Spleen (tissue), 11 donors: ENCODE data around the gene STARD13. TPM values are rescaled to one million over a fixed set of nuclear protein-coding genes. Genes with fewer than 3 reads are reported as not detected.

Source experiments
- DNase-seq: peaks from one replicate; pipeline ENCODE4 v3.0.0-alpha.2; 2020
- H3K27ac ChIP-seq, 8 donors: fragments of 200-600 bp; sonication (generic) in 7 of 8; 1 replicate in 4 of 8; 2 replicates in 4 of 8; pipeline versions ENCODE4 v1.5.0 to v1.8.0; 2016 to 2021; ENCODE audit warnings: inconsistent platforms in 4 of 8, mild to moderate bottlenecking in 4 of 8, moderate library complexity in 1 of 8
- H3K27me3 ChIP-seq, 7 donors: fragments of 200-600 bp; sonication (generic) in 6 of 7; replicated peaks in 1 of 7; 1 replicate in 4 of 7; 2 replicates in 3 of 7; pipeline versions ENCODE4 v1.5.0 to v1.8.0; 2016 to 2021; ENCODE audit warnings: inconsistent platforms in 3 of 7, mild to moderate bottlenecking in 1 of 7
- H3K36me3 ChIP-seq, 6 donors: fragments of 200-600 bp; sonication (generic) in 5 of 6; 1 replicate in 4 of 6; 2 replicates in 2 of 6; pipeline versions ENCODE4 v1.5.0 to v1.8.0; 2016 to 2021; ENCODE audit warnings: inconsistent platforms in 2 of 6
- H3K4me1 ChIP-seq, 6 donors: fragments of 200-600 bp; sonication (generic) in 5 of 6; 1 replicate in 3 of 6; 2 replicates in 3 of 6; pipeline versions ENCODE4 v1.5.0 to v1.8.0; 2016 to 2021; ENCODE audit warnings: inconsistent platforms in 3 of 6
- H3K4me3 ChIP-seq, 8 donors: fragments of 200-600 bp; sonication (generic) in 7 of 8; 1 replicate in 4 of 8; 2 replicates in 4 of 8; pipeline versions ENCODE4 v1.5.0 to v1.8.0; 2016 to 2021; ENCODE audit warnings: inconsistent platforms in 4 of 8, mild to moderate bottlenecking in 4 of 8, moderate library complexity in 2 of 8
- H3K9me3 ChIP-seq, 8 donors: fragments of 200-600 bp; sonication (generic) in 7 of 8; 1 replicate in 4 of 8; 2 replicates in 4 of 8; pipeline versions ENCODE4 v1.5.0 to v1.8.0; 2016 to 2021; ENCODE audit warnings: inconsistent platforms in 4 of 8
- POLR2A ChIP-seq, 3 donors: fragments of 450-650 bp; IDR thresholded peaks; one replicate each; pipeline ENCODE4 v1.5.1; 2017; ENCODE audit warnings: antibody characterized with exemption in 3 of 3, mild to moderate bottlenecking in 1 of 3
- POLR2AphosphoS5 ChIP-seq, 3 donors: sonication (generic); formaldehyde crosslinking; IDR thresholded peaks; one replicate each; pipeline ENCODE4 v1.5.1; 2017; ENCODE audit warnings: antibody characterized with exemption in 3 of 3
- WGBS, 5 donors: extraction: QIAGEN DNeasy Blood & Tissue Kit in 3 of 5; methylation state at CpG; one replicate each; pipeline versions ENCODE4 v1.1.5 to v1.1.7; 2013 to 2018; 5-methylcytosine and 5-hydroxymethylcytosine counted together
- intact Hi-C: fragments of 100-400 bp; cut with DNase I; formaldehyde crosslinking; loops from one replicate; pipeline ENCODE4 v1.15.0; 2023; ENCODE audit warnings: low total_unique reads
- polyA plus RNA-seq, 3 donors: library from polyadenylated mRNA; stranded (reverse); fragments of 200-250 nt; gene quantifications; one replicate each; pipeline ENCODE4 v1.2.1, GENCODE V29; 2013
- total RNA-seq, 7 donors: library from RNA; depleted of rRNA in 3 of 7; stranded (reverse); fragments of >200 nt in 3 of 7; fragmentation: NEBNext Ultra II Directional in 4 of 7; extraction: Animal tissue kit (Norgen Biotek cat#: 25700) in 4 of 7; gene quantifications; one replicate each; pipeline versions ENCODE4 v1.1.0 to v1.2.1, GENCODE V29; 2016 to 2021
- TF ChIP-seq, protein P1 (sequence below), 11 experiments: fragments of 200-600 bp in 7 of 11; fragments of 450-650 bp in 4 of 11; sonication (generic) in 4 of 11; IDR thresholded peaks in 8 of 11; conservative IDR thresholded peaks in 3 of 11; 1 replicate in 7 of 11; 2 replicates in 4 of 11; pipeline versions ENCODE4 v1.4.0 to v1.8.0; 2016 to 2021; ENCODE audit warnings: antibody characterized with exemption in 11 of 11, inconsistent platforms in 4 of 11, mild to moderate bottlenecking in 1 of 11
- donor health status: healthy with polysubstance abuse.
- donor health status: DM: no; HTN: no; CAD: no; lungs with moderate emphysema.
- donor health status: DM: no; HTN: no; CAD: no.
- donor health status: Bipolar disorder and iron deficiency.
- donor health status: healthy.
- donor health status: DM: no; HTN: no; CAD: no.
- donor health status: DM: yes; HTN: yes; CAD: no.

STARD13 gene
- total and polyA plus RNA-seq, 10 donors = 1.4 to 58.1 (median 26.7) TPM

DNA sequence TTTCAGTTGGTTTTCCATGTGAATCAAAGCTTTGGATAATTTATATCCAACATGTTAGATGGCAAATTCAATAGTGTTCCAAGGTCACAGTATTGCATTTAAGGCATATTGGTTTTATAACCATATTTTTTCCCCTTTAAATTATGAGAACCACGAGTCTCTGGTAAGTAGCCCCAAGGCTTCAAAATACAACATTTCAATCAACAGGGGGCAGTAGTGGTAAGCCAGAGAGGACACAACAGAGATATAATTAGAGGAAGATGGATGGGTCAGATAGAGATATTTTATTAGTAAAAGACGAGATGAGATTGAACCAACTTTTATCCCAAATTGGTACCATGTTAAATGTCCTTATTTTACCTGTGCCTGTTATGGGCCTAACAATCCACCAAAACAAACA, 216.2 kb downstream of the STARD13 start:
- intact Hi-C loops = no loop called here
- no peaks in the 10 kb centered on the region for H3K27me3 ChIP-seq
- TF ChIP-seq, protein P1, sequence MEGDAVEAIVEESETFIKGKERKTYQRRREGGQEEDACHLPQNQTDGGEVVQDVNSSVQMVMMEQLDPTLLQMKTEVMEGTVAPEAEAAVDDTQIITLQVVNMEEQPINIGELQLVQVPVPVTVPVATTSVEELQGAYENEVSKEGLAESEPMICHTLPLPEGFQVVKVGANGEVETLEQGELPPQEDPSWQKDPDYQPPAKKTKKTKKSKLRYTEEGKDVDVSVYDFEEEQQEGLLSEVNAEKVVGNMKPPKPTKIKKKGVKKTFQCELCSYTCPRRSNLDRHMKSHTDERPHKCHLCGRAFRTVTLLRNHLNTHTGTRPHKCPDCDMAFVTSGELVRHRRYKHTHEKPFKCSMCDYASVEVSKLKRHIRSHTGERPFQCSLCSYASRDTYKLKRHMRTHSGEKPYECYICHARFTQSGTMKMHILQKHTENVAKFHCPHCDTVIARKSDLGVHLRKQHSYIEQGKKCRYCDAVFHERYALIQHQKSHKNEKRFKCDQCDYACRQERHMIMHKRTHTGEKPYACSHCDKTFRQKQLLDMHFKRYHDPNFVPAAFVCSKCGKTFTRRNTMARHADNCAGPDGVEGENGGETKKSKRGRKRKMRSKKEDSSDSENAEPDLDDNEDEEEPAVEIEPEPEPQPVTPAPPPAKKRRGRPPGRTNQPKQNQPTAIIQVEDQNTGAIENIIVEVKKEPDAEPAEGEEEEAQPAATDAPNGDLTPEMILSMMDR (IDR thresholded peaks at IDR 0.05 in 8 of 11, conservative IDR thresholded peaks at IDR 0.05 in 3 of 11) = no peak
- TF ChIP-seq POLR2A (IDR thresholded peaks at IDR 0.05) = no peak
- no peak for TF ChIP-seq POLR2AphosphoS5 (IDR thresholded peaks at IDR 0.05)
- peaks cover 0 to 3% (median 0%) of the 10 kb centered on the region in 6 donors for H3K36me3 ChIP-seq
- H3K4me3 ChIP-seq = no peak overlapping the region
- no peaks in the 10 kb centered on the region for H3K4me1 ChIP-seq
- no peak overlapping the region for H3K27ac ChIP-seq
- WGBS, 5 donors = 74 to 90% (median 88%) methylated on average over 2 of the region's 2 CpGs
- H3K9me3 ChIP-seq = no peaks in the 10 kb centered on the region
- no peak for DNase-seq

DNA sequence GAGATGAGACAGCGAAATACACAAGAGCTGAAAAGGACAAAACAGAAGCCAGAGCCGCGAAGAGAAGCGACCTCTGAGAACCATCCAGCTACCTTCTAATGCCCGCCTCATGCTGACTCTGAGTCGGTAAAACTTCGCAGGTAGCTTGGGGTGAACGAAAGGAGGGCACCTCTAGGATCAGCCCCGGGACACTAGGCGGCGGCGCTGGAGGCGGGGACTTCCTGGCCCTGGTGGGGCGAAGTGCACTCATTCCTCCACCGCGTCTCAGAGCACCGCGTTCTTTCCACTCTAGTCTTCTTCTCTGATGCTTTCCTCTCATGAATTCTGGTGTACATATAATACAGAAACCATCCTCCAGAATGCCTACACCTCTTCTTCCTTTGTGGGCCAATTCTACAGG, 219.2 kb downstream of the STARD13 start:
- H3K36me3 ChIP-seq = peaks cover 0 to 3% (median 0%) of the 10 kb centered on the region in 6 donors
- WGBS, 5 donors = 95 to 98% (median 97%) methylated on average over 18 of the region's 18 CpGs
- intact Hi-C loops = no loop called here
- H3K4me3 ChIP-seq = no peak overlapping the region
- H3K27ac ChIP-seq = no peak overlapping the region
- H3K27me3 ChIP-seq = no peaks in the 10 kb centered on the region
- no peak for TF ChIP-seq POLR2A (IDR thresholded peaks at IDR 0.05)
- TF ChIP-seq, protein P1 (IDR thresholded peaks at IDR 0.05 in 8 of 11, conservative IDR thresholded peaks at IDR 0.05 in 3 of 11) = no peak
- TF ChIP-seq POLR2AphosphoS5 (IDR thresholded peaks at IDR 0.05) = no peak
- no peak for DNase-seq
- H3K4me1 ChIP-seq = no peaks in the 10 kb centered on the region
- H3K9me3 ChIP-seq = no peaks in the 10 kb centered on the region

DNA sequence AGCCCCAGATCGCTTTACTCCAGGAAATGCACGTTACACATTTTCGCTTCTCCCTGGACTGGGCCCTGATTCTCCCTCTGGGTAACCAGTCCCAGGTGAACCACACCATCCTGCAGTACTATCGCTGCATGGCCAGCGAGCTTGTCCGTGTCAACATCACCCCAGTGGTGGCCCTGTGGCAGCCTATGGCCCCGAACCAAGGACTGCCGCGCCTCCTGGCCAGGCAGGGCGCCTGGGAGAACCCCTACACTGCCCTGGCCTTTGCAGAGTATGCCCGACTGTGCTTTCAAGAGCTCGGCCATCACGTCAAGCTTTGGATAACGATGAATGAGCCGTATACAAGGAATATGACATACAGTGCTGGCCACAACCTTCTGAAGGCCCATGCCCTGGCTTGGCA, 224.7 kb downstream of the STARD13 start:
- DNase-seq = no peak
- peaks cover 0 to 18% (median 4%) of the 10 kb centered on the region in 6 donors for H3K4me1 ChIP-seq
- H3K27ac ChIP-seq = no peak overlapping the region
- peaks cover 0 to 5% (median 0%) of the 10 kb centered on the region in 6 donors for H3K36me3 ChIP-seq
- H3K27me3 ChIP-seq = no peaks in the 10 kb centered on the region
- H3K4me3 ChIP-seq = no peak overlapping the region
- H3K9me3 ChIP-seq = no peaks in the 10 kb centered on the region
- WGBS, 5 donors = 93 to 97% (median 95%) methylated on average over 14 to 15 of the region's 15 CpGs
- intact Hi-C loops = no loop called here
- TF ChIP-seq, protein P1 (IDR thresholded peaks at IDR 0.05 in 8 of 11, conservative IDR thresholded peaks at IDR 0.05 in 3 of 11) = no peak
- no peak for TF ChIP-seq POLR2A (IDR thresholded peaks at IDR 0.05)
- no peak for TF ChIP-seq POLR2AphosphoS5 (IDR thresholded peaks at IDR 0.05)

DNA sequence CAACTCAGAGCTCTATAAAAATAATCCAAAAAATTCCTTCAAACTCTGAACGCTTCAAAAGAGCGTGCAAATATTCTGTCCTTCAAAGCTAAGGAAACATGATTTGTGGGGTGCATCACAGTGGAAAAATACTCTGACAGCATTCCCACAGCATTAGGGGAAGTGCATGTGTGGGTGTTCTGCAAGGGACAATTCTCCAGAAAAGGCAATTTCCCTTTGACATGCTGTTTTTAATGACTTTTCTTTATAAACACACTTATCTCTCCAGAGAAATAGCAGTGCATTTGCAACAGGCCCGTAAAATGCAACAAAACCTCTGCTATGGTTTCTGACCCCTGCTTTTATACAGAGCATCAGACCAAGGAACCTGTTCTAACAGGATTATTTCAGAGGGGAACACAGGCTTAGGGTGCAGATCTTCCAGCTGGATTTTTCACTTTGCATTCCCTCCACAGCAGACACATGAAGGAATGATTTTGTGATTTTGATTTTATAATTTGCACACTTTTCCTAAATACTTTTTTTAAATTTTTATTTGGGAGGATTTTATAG, 226.7 kb downstream of the STARD13 start:
- no peak for DNase-seq
- Histone ChIP-seq H3K36me3 (peaks cover 0 to 5% (median 0%) of the 10 kb centered on the region in 6 donors), H3K9me3 (no peaks in the 10 kb centered on the region), H3K4me1 (peaks cover 0 to 18% (median 4%) of the 10 kb centered on the region in 6 donors), H3K27me3 (no peaks in the 10 kb centered on the region), H3K27ac (peak overlapping the region in 3 of 8 donors; percentile 25 to 49 (median 41)), H3K4me3 (no peak overlapping the region)
- intact Hi-C loops = no loop called here
- WGBS, 5 donors = 70 to 82% (median 80%) methylated on average over 3 of the region's 3 CpGs
- TF ChIP-seq POLR2AphosphoS5 (IDR thresholded peaks at IDR 0.05) (no peak), POLR2A (IDR thresholded peaks at IDR 0.05) (no peak)
- TF ChIP-seq, protein P1 (IDR thresholded peaks at IDR 0.05 in 8 of 11, conservative IDR thresholded peaks at IDR 0.05 in 3 of 11) = no peak
